ENCODE measurements around the gene TMED1. TPM values are rescaled to one million over a fixed set of nuclear protein-coding genes. Genes with fewer than 3 reads are reported as not detected.
A peak's percentile ranks its signal among the peaks of the same experiment; 100 is the strongest.

TMED1 gene
- total RNA-seq, 6 donors from 2014 or later, result 11.3 to 40.7 (median 25.1) TPM

GRCh38 chr19:10815007-10815536, 20.9 kb downstream of the TMED1 start:
- Histone ChIP-seq H3K4me3 (no peak overlapping the region), H3K36me3 (peaks cover 26 to 95% (median 78%) of the 10 kb centered on the region in 4 donors), H3K27me3 (no peaks in the 10 kb centered on the region), H3K27ac (peak overlapping the region in 3 of 4 donors; percentile 22 to 64 (median 56)), H3K9me3 (no peaks in the 10 kb centered on the region), H3K4me1 (peaks cover 5 to 10% (median 7%) of the 10 kb centered on the region in 4 donors)
- 88 to 97% methylated on average over 6 to 9 of the region's 9 CpGs for WGBS, 2 donors
- TF ChIP-seq POLR2A (IDR thresholded peaks at IDR 0.05) (no peak), POLR2AphosphoS5 (IDR thresholded peaks at IDR 0.05) (no peak), EP300 (IDR thresholded peaks at IDR 0.05) (no peak), CTCF (IDR thresholded peaks at IDR 0.05) (no peak)
- ATAC-seq (ENCODE audit: low FRiP score in 2 of 2) (no peak), DNase-seq (no peak)

- DNase-seq, result peak in 1 of 2 donors; percentile 81
- no peaks in the 10 kb centered on the region for H3K9me3 ChIP-seq
- peak; percentile 51 to 66 for ATAC-seq (ENCODE audit: low FRiP score in 2 of 2)
- H3K27me3 ChIP-seq, result no peaks in the 10 kb centered on the region
- peaks cover 32 to 98% (median 82%) of the 10 kb centered on the region in 4 donors for H3K36me3 ChIP-seq
- no peak for TF ChIP-seq EP300 (IDR thresholded peaks at IDR 0.05)
- TF ChIP-seq POLR2A (IDR thresholded peaks at IDR 0.05), result no peak
- peak; percentile 41 to 56 for TF ChIP-seq POLR2AphosphoS5 (IDR thresholded peaks at IDR 0.05)
- TF ChIP-seq CTCF (IDR thresholded peaks at IDR 0.05), result no peak
- H3K4me3 ChIP-seq, result no peak overlapping the region
- 39 to 68% methylated on average over 4 to 7 of the region's 9 CpGs for WGBS, 2 donors
- H3K4me1 ChIP-seq, result peaks cover 5 to 20% (median 14%) of the 10 kb centered on the region in 4 donors
- H3K27ac ChIP-seq, result peak overlapping the region; percentile 58 to 82 (median 68)
These were observed 23.1 kb downstream of the TMED1 start for GRCh38 chr19:10812902-10813404.

GRCh38 chr19:10812196-10812595, 23.8 kb downstream of the TMED1 start:
- peaks cover 5 to 20% (median 14%) of the 10 kb centered on the region in 4 donors for H3K4me1 ChIP-seq
- H3K36me3 ChIP-seq, result peaks cover 32 to 98% (median 76%) of the 10 kb centered on the region in 4 donors
- H3K27me3 ChIP-seq, result no peaks in the 10 kb centered on the region
- peak overlapping the region in 3 of 4 donors; percentile 63 to 82 (median 73) for H3K27ac ChIP-seq
- 86 to 97% methylated on average over 16 to 18 of the region's 19 CpGs for WGBS, 2 donors
- ATAC-seq (ENCODE audit: low FRiP score in 2 of 2), result no peak
- no peak for DNase-seq
- H3K4me3 ChIP-seq, result no peak overlapping the region
- no peaks in the 10 kb centered on the region for H3K9me3 ChIP-seq
- TF ChIP-seq POLR2A (IDR thresholded peaks at IDR 0.05), result no peak
- no peak for TF ChIP-seq CTCF (IDR thresholded peaks at IDR 0.05)
- no peak for TF ChIP-seq POLR2AphosphoS5 (IDR thresholded peaks at IDR 0.05)
- TF ChIP-seq EP300 (IDR thresholded peaks at IDR 0.05), result no peak

- Histone ChIP-seq H3K27ac (peak overlapping the region in 3 of 4 donors; percentile 63 to 82 (median 73)), H3K36me3 (peaks cover 28 to 98% (median 74%) of the 10 kb centered on the region in 4 donors), H3K4me1 (peaks cover 5 to 20% (median 14%) of the 10 kb centered on the region in 4 donors)
These were observed 24.5 kb downstream of the TMED1 start for GRCh38 chr19:10811391-10812111.

More at GRCh38 chr19:10811391-10812111, 24.5 kb downstream of the TMED1 start:
- TF ChIP-seq POLR2AphosphoS5 (IDR thresholded peaks at IDR 0.05), result no peak
- TF ChIP-seq CTCF (IDR thresholded peaks at IDR 0.05), result no peak
- no peak for TF ChIP-seq EP300 (IDR thresholded peaks at IDR 0.05)
- TF ChIP-seq POLR2A (IDR thresholded peaks at IDR 0.05), result no peak
- no peaks in the 10 kb centered on the region for H3K9me3 ChIP-seq
- no peak overlapping the region for H3K4me3 ChIP-seq
- ATAC-seq (ENCODE audit: low FRiP score in 2 of 2), result no peak
- DNase-seq, result no peak
- 95 to 96% methylated on average over 8 to 9 of the region's 17 CpGs for WGBS, 2 donors
- H3K27me3 ChIP-seq, result no peaks in the 10 kb centered on the region

Data from upper lobe of left lung (tissue), 6 donors.